HL-60/S4 treated with phorbol 12-myristate 13-acetate at 8.2 ng/mL for 4 days and 3 days (cell line): ENCODE results near the gene SDHB.

Experiments used
- in situ Hi-C: fragments of 300-500 bp; cut with MboI; formaldehyde crosslinking; loops from 2 replicates; pipeline ENCODE4 v1.15.0; 2022; ENCODE audit warnings: low sequenced_read_pairs

SDHB gene

DNA sequence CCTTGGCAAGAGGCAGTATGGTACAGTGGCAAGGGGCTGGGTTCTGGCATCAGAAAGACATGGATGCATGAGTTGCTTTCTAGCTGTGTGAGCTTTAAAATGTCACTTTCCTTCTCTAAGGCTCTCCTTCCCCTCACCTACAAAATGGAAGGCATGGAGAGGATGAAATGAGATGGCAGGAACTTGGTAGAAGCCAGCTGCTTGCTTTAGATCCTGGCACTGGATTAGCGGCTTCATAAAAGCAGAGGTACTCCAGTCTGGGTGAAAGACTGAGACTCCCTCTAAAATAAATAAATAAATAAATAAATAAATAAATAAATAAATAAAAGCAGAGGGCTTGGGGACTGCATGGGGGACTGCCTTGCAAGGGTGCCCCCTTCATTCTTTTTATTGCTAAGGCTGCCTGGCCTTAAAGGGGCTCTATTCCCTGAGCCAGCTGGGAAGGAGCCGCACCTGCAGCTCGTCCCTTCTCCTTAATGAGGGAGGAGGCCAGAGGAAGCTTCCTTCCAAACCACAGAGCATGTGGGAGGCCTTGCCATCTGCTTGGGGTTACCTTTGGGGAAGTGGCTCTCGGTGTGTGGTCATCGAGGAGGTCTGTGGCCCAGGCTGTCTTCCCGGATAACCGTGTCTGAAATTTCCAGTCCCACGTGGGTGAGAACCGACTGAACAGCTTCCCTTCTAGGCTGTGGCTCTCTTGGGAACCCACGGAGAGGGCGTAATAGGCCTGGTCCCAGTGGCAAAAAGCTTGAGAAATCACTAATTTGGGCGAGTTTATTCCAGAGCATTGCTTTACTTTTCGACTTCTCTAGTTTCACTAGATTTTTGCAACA is 40.1 kb downstream of the SDHB start:
- in situ Hi-C loops, result no loop called here

- in situ Hi-C loops, result no loop called here
Observed at GRCh38 chr1:17012775-17013490, 40.9 kb downstream of the SDHB start.

GRCh38 chr1:17011439-17012307 is 42.2 kb downstream of the SDHB start, which contains the start of gene ATP13A2:
TSS of gene ATP13A2 (minus strand) at chr1:17011928. CDS start at chr1:17011738, 190 bp downstream.
- in situ Hi-C loops, result no loop called here

DNA sequence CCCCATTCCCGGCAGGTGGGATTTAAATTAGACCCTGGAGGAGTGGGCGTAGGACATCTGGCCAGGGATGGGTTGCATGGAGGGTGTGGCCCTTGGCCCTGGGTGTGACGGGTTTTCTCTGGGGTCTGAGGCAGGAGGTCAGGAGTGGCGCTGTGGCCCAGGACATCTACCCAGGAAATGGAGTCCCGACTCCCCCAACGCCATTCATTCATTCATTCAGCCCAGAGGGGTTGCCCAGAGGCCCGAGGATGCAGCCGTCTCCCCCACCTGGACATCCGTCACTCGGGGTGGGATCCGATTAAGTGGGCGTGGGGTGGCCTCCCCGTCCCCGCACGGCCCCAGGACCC is 42.8 kb downstream of the SDHB start:
- in situ Hi-C loops, result no loop called here

DNA sequence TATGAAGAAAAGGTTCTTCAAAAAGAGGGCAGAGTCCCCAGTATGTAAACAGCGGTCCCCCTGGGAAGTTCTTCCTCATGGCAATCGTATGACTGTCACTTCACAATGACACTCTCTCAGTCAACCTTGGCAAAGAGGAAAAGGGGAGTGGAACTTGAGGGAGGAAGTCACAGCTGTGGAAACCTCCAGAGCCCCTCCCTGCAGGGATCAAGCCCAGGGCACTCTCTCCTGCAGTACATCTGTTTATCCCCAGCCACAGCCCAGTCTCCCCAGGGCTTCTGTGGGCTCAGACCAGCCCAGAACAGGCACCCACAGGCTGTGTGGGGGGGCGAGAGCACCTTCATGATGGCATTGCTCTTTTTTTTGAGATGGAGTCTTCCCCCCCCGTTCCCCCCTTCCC is 44.1 kb downstream of the SDHB start:
- in situ Hi-C loops, result no loop called here

DNA sequence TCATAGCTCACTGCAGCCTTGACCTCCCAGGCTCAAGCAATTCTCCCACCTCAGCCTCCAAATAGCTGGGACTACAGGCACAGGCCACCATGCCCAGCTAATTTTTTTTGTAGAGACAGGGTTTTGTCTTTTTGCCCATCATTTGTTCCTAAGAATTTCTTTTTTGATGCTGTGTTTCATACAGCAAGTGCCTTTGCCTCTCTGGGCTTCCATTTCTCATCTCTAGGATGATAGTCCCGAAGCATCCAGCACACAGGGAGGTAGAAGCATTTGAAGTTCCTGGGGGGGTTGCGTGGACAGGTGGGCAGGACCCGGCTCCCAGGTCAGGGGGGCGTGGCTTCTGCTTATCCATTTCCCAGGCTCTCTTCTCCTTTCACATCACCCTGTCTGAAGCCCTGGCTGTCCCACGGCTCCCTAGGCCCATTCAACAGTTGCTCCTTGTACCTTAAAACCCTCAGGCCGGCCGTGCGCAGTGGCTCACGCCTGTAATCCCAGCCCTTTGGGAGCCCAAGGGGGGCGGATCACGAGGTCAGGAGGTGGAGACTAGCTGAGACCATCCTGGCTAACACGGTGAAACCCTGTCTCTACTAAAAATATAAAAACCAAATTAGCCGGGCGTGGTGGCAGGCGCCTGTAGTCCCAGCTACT is 45.5 kb downstream of the SDHB start:
- in situ Hi-C loops, result no loop called here

DNA sequence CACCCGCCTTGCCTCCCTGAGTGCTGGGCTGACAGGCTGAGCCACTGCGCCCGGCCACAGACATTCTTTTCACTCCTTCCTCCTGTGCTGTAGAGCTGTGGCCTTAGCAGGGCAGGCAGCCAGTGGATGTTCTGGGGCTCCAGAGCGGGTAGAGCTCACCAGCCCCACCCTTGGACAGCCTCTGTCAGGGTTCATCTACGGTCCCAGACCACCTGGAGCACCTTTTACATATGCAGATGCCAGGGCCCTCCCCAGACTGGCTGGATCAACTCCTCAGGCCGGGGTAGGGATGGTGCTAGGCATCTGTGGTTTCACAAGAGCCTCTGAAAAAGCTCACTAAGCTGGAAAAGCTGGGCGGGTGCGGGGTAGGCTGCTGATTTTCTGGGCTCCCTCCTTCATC is 46.7 kb downstream of the SDHB start:
- in situ Hi-C loops, result no loop called here

GRCh38 chr1:17005365-17005740 is 48.5 kb downstream of the SDHB start:
- in situ Hi-C loops, result no loop called here

- in situ Hi-C loops, result no loop called here
Observed at GRCh38 chr1:17004466-17005364, 49.1 kb downstream of the SDHB start.

DNA sequence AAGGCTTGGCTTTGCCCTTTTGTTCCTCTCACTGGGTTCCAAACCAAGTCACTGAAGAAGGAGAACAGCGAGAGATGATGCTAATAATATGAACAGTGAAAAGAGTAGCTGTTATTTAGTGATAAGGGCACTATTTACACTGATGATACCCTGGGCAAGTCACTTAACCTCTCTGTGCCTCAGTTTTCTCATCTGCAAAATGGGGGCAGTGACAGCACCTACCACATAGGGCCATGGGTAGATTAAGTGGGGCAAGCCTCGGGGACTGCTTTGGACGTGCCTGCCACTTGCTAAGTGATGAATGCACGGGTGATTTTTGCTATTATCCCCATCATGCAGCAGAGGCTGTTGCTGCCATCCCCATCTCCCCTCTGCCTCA is 51.3 kb downstream of the SDHB start:
- in situ Hi-C loops, result no loop called here

DNA sequence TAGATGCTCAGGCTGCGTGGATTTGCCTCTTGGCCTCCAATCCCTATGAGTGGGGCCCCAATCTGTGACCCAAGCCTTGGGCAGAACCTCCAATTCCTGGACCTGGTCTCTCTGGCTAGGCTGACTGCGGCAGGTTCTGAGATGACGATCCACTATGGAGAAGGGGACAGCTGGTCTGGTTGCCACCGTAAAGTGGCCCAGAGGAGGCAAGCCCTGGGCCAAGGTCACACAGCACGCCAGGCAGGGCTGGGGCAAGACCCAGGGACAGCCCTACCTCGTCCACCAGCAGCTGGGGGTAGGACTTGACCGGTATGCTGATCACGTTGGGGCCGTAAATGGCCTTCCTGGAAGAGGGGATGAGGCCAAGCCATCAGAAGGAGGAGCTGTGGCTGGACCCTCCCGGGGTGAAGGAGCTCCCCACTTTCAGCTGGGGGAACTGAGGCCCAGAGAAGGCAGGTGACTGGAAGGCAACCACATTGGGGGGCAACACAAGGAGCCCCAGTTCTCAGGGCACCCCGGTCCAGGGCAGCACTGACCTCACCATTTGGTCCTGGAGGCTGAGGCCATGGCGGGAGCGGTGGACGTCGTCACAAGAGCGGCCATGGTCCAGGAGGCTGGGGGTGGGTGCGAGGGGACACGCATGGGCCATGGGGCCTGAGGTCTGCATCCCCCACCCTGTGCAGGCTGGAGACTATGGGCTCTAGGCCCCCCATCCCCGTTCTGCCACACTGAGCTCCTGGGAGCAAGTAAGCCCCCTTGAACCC is 51.9 kb downstream of the SDHB start:
- in situ Hi-C loops, result no loop called here

DNA sequence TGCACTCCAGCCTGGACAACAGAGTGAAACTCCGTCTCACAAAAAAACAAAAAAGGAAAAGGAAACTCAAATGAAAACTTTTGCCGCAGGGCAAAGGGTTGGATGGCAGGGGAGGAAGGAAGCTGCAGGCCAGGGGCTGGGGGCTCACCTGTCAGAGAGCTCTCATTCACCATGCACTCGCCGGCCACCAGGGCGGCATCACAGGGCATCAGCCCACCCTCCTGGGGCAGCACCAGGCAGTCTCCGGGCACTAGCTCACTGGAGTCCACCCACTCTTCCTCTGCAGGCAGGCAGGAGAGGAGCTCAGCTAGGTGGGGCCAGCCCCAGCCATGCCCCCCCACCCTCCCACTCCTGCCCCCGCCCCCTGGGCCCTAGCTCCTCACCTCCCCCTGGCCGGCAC is 54.0 kb downstream of the SDHB start:
- in situ Hi-C loops, result no loop called here

- in situ Hi-C loops, result no loop called here
Observed at GRCh38 chr1:16998589-16998988, 55.2 kb downstream of the SDHB start.

GRCh38 chr1:16996845-16997244 is 57.0 kb downstream of the SDHB start:
- in situ Hi-C loops, result no loop called here

DNA sequence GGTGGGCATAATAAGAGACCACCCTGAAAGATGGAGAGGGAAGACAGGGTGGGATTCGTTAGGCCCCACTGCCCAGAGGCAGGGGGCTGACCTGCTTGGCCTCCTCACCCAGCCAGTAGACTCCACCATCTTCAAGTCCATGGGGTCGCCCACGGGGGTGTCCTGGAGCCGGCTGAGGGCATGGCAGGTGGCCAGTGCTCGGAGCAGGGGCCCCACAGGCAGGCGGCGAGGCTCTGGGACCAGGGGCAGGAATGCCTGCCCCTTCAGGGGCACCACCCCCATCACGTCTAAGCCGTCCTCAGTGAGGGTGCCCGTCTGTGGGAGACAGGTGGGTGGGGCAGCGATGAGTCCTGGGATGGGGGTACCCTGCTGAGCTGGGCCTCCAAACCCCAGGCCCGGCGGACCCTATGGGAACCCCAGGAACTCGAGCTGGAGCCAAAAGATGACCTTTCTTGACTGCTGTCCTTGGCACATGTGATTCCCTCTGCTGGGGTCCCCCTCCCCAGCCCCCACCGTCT is 60.3 kb downstream of the SDHB start:
- in situ Hi-C loops, result no loop called here

DNA sequence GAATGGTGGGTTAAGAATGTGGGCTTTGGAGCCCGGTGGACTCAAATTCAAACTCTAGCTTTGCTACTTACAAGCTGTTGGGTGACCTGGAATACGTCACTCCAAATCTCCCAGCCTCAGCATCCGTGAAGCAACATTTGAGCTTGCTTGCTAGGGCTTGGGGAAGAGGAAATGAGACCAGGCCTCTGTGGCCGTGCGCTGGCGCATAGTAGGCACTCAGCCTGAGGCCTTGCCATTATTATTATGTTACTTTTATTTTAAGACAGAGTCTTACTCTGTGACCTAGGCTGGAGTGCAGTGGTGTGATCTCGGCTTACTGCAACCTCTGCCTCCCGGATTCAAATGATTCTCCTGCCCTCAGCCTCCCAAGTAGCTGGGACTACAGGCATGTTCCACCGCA is 61.2 kb downstream of the SDHB start:
- in situ Hi-C loops, result no loop called here

DNA sequence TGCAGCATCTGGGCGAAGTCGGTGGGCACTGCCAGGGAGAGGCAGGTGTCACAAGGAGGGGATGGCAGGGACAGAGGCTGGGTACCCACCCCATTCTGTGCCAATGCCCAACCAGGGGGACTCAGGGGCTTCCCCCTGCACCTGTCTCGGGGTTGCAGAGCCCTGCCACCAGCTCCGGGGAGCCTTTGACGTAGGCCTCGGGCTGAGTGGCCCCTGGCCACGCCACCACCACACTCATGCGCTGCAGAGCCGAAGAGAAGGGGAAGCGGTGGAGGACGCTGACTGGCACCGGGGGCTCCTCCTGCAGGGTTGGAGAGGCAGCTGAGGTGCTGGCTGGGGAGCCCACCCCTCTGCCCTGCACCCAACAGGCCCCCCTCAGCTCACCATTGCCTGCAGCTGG is 61.7 kb downstream of the SDHB start:
- in situ Hi-C loops, result no loop called here

DNA sequence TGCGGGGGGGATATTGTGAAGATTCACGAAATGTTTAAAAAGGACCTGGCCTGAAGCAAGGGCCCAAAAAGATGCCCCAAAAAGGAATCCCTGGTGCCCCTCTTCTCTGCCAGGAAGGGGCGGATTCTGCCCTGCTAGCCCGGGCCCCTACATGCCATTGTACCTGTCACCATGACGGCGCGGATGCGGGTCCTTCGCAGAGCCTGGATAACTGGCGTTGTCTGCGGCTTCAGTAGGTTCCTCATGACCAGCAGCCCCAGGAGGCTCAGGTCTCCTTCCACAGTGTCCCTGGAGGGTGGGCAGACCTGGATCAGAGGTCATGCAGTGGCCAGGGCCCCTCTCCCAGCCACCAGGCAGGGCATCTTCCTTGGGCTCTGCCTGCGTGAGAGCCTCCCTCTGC is 62.3 kb downstream of the SDHB start:
- in situ Hi-C loops, result no loop called here
